ENCODE measurements around the gene INO80C.

- no peak for TF ChIP-seq POLR2A (IDR thresholded peaks at IDR 0.05)
- no peak for TF ChIP-seq CTCF (IDR thresholded peaks at IDR 0.05)
- TF ChIP-seq EP300 (IDR thresholded peaks at IDR 0.05): no peak
Measured at GRCh38 chr18:35441857-35442595, 55.7 kb downstream of the INO80C start.

Measured in tibial nerve (tissue), 4 donors.